HK-2 (cell line): ENCODE data around the gene WNT5B.
"Not testable (repeated sequence)": the region's sequence is repeated elsewhere in the genome, so short reads cannot be mapped to it uniquely, and the experiment has no call there.

Experiments used
- DNase-seq: peaks from one replicate; pipeline ENCODE4 v3.0.0-alpha.2; 2018; ENCODE audit not compliant: unreplicated experiment

The WNT5B gene

DNA sequence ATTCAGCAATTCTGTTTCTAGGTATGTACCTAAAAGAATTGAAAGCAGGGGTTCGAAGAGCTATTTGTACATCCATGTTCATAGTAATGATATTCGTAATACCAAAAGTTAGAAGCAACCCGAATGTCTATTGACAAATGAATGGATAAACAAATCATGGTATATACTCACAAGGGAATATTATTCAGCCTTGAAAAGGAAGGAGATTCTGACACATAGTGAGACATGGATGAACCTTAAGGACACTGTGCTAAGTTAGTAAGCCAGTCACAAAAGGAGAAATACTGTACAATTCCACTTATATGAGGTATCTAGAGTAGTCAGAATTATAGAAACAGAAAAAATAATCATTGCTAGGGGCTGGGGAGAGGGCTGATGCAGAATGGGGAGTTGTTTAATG lies 30.3 kb upstream of the WNT5B start:
- DNase-seq = no peak

GRCh38 chr12:1602706-1603105 lies 26.3 kb upstream of the WNT5B start:
- DNase-seq = not testable (repeated sequence)

DNA sequence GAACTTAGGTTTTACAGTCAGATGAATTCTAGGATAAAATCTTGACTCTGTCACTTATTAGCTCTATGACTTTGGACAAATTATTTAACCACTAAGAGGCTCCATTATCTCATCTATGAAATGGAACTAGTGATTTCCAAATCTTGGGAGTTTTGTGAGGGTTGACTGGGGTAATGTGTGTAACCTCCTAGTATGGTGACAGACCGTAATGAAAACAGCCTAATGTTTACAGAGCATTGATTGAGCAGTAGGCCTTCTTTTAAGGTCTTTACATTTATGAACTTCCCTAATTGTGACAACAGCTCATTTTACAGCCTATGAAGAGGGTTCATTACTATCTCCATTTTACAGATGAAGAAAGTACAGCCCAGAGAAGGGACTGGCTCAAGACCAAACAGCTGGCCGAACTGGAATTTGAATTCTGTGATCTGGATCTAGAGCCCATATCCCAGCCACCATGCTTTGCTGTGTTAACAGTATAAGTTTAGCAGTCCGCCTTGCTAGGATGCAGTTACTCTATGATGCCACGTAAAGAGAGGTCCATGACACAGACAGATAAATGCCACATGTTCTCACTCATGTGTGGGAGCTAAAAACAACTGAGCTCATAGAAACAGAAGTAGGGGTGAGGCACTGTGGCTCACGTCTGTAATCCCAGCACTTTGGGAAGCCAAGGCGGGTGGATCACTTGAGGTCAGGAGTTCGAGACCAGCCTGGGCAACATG lies 25.6 kb upstream of the WNT5B start:
- DNase-seq = no peak

GRCh38 chr12:1604464-1604863 lies 24.6 kb upstream of the WNT5B start:
- no peak for DNase-seq

DNA sequence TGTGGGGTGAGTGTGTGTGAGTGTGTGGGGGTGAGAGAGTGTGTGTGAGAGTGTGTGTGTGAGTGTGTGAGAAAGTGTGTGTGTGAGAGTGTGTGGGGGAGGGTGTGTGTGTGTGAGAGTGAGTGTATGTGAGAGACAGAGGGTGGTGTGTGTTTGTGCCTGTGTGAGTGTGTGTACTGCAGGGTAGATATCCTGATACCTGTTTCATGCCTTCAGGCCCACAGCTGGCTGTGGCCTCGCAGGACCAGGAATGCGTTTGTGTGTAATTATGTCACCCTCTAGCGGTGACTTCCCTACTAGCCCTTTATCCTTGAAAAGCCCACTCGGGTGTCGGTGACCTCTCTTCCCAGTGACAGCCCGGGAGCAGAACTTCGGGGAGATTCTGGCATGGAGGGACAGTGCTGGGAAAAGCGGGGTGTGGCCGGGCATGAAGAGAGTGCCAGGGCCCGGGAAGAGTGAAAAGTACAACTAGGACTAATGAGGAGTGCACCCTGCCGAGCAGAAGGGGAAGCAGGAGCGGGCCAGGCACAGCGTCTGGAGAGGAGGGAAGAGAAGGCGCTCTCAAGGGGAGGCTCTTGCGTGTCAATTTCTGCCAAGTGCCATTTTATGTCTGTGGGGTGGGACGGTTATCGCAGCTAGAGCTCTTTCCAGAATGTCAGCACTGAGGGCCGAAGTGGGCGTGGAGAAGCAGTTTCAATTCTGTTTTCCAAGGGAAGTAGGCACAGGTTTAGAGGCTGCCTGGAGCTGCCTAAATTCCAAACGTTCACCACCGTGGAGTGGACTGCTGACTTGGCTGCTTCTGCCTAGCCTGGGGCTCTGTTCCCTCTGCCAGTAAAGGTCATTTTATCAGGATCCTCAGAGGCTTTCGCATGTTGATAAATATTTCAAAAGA lies 23.7 kb upstream of the WNT5B start:
- peak; percentile 71 for DNase-seq

DNA sequence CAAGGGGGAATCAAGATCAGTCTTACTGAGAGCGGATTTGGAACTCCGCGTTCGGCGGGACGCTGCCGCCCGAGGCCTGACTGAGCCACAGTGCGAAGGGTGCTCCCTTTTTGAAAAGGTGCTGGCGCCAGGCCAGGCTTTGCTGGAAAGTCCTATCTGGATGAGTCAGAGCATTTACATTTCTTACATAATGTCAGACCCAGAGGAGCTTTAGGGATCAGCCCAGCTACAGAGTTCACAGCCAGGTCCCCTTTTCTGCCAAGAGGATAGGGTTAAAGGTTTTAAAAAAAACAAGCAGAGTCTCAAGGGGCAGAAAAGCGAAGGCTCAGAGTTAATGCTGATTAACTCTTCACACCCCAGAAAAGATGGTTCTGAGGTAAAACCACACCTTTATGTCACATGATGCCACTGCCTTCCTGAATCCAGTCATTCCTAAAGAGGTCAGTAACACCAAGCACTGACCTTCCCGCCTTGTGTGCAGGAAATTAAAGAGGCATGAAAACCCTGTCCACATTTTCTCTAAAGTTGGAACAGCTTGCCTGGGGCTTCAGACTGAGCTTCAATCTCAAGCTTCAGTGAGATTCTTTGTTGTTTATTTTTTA lies 22.9 kb upstream of the WNT5B start:
- peak; percentile 84 for DNase-seq

- DNase-seq = no peak
These were observed 20.9 kb upstream of the WNT5B start for GRCh38 chr12:1607940-1608712.

- no peak for DNase-seq
These were observed 20.3 kb upstream of the WNT5B start for GRCh38 chr12:1608713-1609119.

DNA sequence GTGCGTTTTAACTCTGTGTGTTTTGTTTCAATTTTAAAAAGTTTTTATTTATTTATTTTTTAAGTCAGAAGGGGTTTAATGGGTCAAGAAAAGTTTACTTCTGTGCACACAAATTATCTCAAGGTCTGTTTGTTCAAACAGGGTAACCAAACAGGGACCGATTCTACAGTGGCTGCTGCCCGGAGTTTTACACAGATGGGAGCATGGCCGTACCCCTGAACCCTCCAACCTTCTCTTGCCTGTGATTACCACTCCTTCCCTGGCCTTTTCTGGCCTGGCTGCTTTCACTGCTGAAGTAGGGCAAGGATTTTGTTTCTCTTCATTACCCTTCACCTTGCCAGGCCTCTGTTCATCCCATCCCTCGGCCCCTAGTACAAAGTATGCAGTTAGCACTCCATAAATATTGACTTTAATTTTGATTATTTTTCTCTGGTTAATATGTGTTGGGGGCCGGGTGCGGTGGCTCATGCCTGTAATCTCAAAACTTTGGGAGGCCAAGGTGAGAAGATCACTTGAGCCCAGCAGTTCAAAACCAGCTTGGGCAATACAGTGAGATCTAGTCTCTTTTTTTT lies 18.9 kb upstream of the WNT5B start:
- no peak for DNase-seq

- DNase-seq = no peak
These were observed 17.0 kb upstream of the WNT5B start for GRCh38 chr12:1611803-1612572.

GRCh38 chr12:1613860-1614259 lies 15.2 kb upstream of the WNT5B start:
- DNase-seq = no peak

- no peak for DNase-seq
These were observed 14.7 kb upstream of the WNT5B start for GRCh38 chr12:1614360-1614759.

GRCh38 chr12:1616233-1617066 lies 12.6 kb upstream of the WNT5B start:
- DNase-seq = no peak

DNA sequence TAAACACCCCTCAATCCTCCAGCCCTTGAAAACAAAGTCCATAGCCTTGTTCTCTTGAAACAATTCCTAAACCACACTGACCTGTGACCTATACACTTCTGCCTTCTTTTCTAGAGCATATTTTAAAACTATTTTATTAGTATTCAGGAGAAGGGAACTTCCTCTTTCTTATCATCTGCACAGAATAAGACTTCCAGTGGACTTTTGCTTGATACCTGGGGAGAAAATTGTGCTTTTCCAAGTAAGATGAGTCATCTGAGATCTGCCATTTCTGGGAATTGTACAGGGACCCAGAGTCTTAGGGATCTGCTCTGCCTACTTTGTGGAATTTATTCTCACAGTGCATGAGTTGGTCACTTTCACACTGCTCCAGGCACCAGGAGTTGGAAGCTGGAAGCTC lies 10.5 kb upstream of the WNT5B start:
- DNase-seq = no peak

GRCh38 chr12:1619159-1619558 lies 9.9 kb upstream of the WNT5B start:
- DNase-seq = no peak

GRCh38 chr12:1619587-1619986 lies 9.4 kb upstream of the WNT5B start:
- DNase-seq = no peak

- no peak for DNase-seq
These were observed 8.9 kb upstream of the WNT5B start for GRCh38 chr12:1620092-1620491.

- DNase-seq = no peak
These were observed 6.6 kb upstream of the WNT5B start for GRCh38 chr12:1622406-1622805.

- DNase-seq = no peak
These were observed 504 bp downstream of the WNT5B start for GRCh38 chr12:1629338-1630132.
